Thyroid gland (tissue), 4 donors: Measurements from ENCODE around the gene KLK2.

Experiments used
- POLR2A ChIP-seq, 2 donors: fragments of 450-650 bp; IDR thresholded peaks; one replicate each; pipeline ENCODE4 v1.6.1; 2017; ENCODE audit warnings: antibody characterized with exemption in 2 of 2, mild to moderate bottlenecking in 2 of 2, moderate library complexity in 1 of 2
- TF ChIP-seq, protein P1 (sequence below), 6 experiments: fragments of 200-600 bp in 3 of 6; fragments of 450-650 bp in 3 of 6; sonication (generic) in 3 of 6; IDR thresholded peaks; one replicate each; pipeline ENCODE4 v1.5.1; 2016 to 2019; ENCODE audit warnings: antibody characterized with exemption in 6 of 6, mild to moderate bottlenecking in 2 of 6, inconsistent platforms in 1 of 6, moderate library complexity in 1 of 6

DNA sequence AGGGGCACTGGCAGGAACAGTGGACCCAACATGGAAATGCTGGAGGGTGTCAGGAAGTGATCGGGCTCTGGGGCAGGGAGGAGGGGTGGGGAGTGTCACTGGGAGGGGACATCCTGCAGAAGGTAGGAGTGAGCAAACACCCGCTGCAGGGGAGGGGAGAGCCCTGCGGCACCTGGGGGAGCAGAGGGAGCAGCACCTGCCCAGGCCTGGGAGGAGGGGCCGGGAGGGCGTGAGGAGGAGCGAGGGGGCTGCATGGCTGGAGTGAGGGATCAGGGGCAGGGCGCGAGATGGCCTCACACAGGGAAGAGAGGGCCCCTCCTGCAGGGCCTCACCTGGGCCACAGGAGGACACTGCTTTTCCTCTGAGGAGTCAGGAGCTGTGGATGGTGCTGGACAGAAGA is 4.1 kb downstream of the KLK2 start:
- TF ChIP-seq, protein P1, sequence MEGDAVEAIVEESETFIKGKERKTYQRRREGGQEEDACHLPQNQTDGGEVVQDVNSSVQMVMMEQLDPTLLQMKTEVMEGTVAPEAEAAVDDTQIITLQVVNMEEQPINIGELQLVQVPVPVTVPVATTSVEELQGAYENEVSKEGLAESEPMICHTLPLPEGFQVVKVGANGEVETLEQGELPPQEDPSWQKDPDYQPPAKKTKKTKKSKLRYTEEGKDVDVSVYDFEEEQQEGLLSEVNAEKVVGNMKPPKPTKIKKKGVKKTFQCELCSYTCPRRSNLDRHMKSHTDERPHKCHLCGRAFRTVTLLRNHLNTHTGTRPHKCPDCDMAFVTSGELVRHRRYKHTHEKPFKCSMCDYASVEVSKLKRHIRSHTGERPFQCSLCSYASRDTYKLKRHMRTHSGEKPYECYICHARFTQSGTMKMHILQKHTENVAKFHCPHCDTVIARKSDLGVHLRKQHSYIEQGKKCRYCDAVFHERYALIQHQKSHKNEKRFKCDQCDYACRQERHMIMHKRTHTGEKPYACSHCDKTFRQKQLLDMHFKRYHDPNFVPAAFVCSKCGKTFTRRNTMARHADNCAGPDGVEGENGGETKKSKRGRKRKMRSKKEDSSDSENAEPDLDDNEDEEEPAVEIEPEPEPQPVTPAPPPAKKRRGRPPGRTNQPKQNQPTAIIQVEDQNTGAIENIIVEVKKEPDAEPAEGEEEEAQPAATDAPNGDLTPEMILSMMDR (IDR thresholded peaks at IDR 0.05): no peak
- no peak for TF ChIP-seq POLR2A (IDR thresholded peaks at IDR 0.05)
